NCI-H2196 (cell line): ENCODE results near the gene NUBP1.
"Not testable (repeated sequence)": the region's sequence is repeated elsewhere in the genome, so short reads cannot be mapped to it uniquely, and the experiment has no call there.

Experiments used
- DNase-seq: peaks from one replicate; lab custom pipeline; 2025; ENCODE audit not compliant: unreplicated experiment; lab: John Stamatoyannopoulos, UW

Gene NUBP1

GRCh38 chr16:10750793-10751192, 7.2 kb downstream of the NUBP1 start:
- DNase-seq = no peak

GRCh38 chr16:10751291-10751697, 7.7 kb downstream of the NUBP1 start:
- no peak for DNase-seq

- DNase-seq = no peak
Observed at GRCh38 chr16:10752843-10753523, 9.3 kb downstream of the NUBP1 start.

- DNase-seq = no peak
Observed at GRCh38 chr16:10753670-10754069, 10.0 kb downstream of the NUBP1 start.

GRCh38 chr16:10754941-10755340, 11.3 kb downstream of the NUBP1 start:
- no peak for DNase-seq

GRCh38 chr16:10756574-10756973, 12.9 kb downstream of the NUBP1 start:
- DNase-seq = no peak

GRCh38 chr16:10760858-10761257, 17.2 kb downstream of the NUBP1 start:
- DNase-seq = no peak

- DNase-seq = no peak
Observed at GRCh38 chr16:10761373-10761772, 17.7 kb downstream of the NUBP1 start.

GRCh38 chr16:10762336-10763016, 18.8 kb downstream of the NUBP1 start:
- no peak for DNase-seq

- DNase-seq = no peak
Observed at GRCh38 chr16:10763456-10763855, 19.8 kb downstream of the NUBP1 start.

- DNase-seq = no peak
Observed at GRCh38 chr16:10765772-10766171, 22.1 kb downstream of the NUBP1 start.

GRCh38 chr16:10767127-10767526, 23.5 kb downstream of the NUBP1 start:
- no peak for DNase-seq

- no peak for DNase-seq
Observed at GRCh38 chr16:10769381-10769780, 25.7 kb downstream of the NUBP1 start.

- DNase-seq = no peak
Observed at GRCh38 chr16:10770907-10771306, 27.3 kb downstream of the NUBP1 start.

GRCh38 chr16:10776280-10776679, 32.6 kb downstream of the NUBP1 start:
- no peak for DNase-seq

GRCh38 chr16:10776923-10777322, 33.3 kb downstream of the NUBP1 start:
- DNase-seq = not testable (repeated sequence)

GRCh38 chr16:10777356-10777755, 33.7 kb downstream of the NUBP1 start:
- no peak for DNase-seq

- not testable (repeated sequence) for DNase-seq
Observed at GRCh38 chr16:10779908-10780307, 36.3 kb downstream of the NUBP1 start.

- no peak for DNase-seq
Observed at GRCh38 chr16:10780628-10781027, 37.0 kb downstream of the NUBP1 start.

GRCh38 chr16:10782628-10783027, 39.0 kb downstream of the NUBP1 start:
- DNase-seq = no peak

- no peak for DNase-seq
Observed at GRCh38 chr16:10787304-10787703, 43.7 kb downstream of the NUBP1 start.

GRCh38 chr16:10788630-10789029, 45.0 kb downstream of the NUBP1 start:
- DNase-seq = not testable (repeated sequence)

GRCh38 chr16:10791048-10791447, 47.4 kb downstream of the NUBP1 start:
- DNase-seq = no peak
